Uterus (tissue), 2 donors: ENCODE measurements around the gene TMEM273.

ENCODE experiments used
- CTCF ChIP-seq, 4 experiments: fragments of 200-600 bp in 2 of 4; fragments of 450-650 bp in 2 of 4; sonication (generic) in 2 of 4; IDR thresholded peaks; one replicate each; pipeline ENCODE4 v1.5.1; 2016 to 2019; ENCODE audit warnings: antibody characterized with exemption in 4 of 4, mild to moderate bottlenecking in 2 of 4, moderate library complexity in 1 of 4
- POLR2A ChIP-seq, 2 donors: fragments of 450-650 bp; IDR thresholded peaks; one replicate each; pipeline ENCODE4 v1.6.1; 2016; ENCODE audit warnings: antibody characterized with exemption in 2 of 2, mild to moderate bottlenecking in 1 of 2, moderate library complexity in 1 of 2

- TF ChIP-seq POLR2A (IDR thresholded peaks at IDR 0.05) = no peak
- no peak for TF ChIP-seq CTCF (IDR thresholded peaks at IDR 0.05)
Observed at GRCh38 chr10:49129376-49129775, 58.8 kb downstream of the TMEM273 start.
